ENCODE measurements around the gene ITGA4. TPM values are rescaled to one million over a fixed set of nuclear protein-coding genes. Genes with fewer than 3 reads are reported as not detected.

ITGA4 gene
- total RNA-seq, 1 donor from 2014 or later: 9.5 TPM

DNA sequence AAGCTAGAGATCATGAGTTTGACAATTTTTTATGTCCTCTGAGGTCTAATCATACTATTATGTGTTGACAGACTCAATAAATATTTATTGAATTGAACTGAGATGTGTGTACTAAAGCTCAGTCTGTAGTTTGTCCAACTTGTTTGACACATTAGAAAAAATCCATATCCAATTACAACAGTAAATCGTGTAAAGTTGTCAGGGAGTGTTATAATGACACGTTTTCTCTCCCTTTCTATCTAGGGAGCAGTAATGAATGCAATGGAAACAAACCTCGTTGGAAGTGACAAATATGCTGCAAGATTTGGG, 28.4 kb downstream of the ITGA4 start:
- TF ChIP-seq, protein P1, sequence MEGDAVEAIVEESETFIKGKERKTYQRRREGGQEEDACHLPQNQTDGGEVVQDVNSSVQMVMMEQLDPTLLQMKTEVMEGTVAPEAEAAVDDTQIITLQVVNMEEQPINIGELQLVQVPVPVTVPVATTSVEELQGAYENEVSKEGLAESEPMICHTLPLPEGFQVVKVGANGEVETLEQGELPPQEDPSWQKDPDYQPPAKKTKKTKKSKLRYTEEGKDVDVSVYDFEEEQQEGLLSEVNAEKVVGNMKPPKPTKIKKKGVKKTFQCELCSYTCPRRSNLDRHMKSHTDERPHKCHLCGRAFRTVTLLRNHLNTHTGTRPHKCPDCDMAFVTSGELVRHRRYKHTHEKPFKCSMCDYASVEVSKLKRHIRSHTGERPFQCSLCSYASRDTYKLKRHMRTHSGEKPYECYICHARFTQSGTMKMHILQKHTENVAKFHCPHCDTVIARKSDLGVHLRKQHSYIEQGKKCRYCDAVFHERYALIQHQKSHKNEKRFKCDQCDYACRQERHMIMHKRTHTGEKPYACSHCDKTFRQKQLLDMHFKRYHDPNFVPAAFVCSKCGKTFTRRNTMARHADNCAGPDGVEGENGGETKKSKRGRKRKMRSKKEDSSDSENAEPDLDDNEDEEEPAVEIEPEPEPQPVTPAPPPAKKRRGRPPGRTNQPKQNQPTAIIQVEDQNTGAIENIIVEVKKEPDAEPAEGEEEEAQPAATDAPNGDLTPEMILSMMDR (conservative IDR thresholded peaks at IDR 0.05): no peak
- H3K36me3 Mint-ChIP-seq: no peaks in the 10 kb centered on the region
- H3K4me3 Mint-ChIP-seq: no peak overlapping the region
- H3K27me3 Mint-ChIP-seq: peaks cover 6% of the 10 kb centered on the region
- no peaks in the 10 kb centered on the region for H3K9me3 Mint-ChIP-seq
- no peak overlapping the region for H3K27ac Mint-ChIP-seq
- DNase-seq (ENCODE audit: extremely low spot score, unreplicated experiment): no peak
- H3K4me1 Mint-ChIP-seq (ENCODE audit: unreplicated experiment): no peaks in the 10 kb centered on the region

DNA sequence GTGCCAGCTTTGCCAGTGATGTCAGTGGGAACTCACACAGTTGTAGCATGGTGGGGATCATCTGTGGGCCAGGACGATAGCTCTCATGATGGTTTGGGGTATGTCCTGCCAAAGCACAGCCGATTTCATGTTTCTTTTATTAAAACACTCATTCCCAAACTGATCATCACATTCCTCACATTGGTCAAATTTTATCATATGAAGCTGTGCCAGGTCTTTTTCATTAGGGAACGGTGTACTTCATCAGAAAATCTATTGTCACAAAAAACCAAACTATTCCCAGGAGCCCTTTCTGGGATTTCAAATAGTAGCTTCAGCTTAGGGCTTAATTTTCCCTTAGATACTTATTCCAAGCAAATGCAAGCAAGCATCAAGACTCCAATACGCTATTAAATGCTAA, 42.0 kb downstream of the ITGA4 start:
- H3K4me3 Mint-ChIP-seq: no peak overlapping the region
- no peaks in the 10 kb centered on the region for H3K4me1 Mint-ChIP-seq (ENCODE audit: unreplicated experiment)
- peaks cover 2% of the 10 kb centered on the region for H3K27me3 Mint-ChIP-seq
- TF ChIP-seq, protein P1 (conservative IDR thresholded peaks at IDR 0.05): no peak
- no peak for DNase-seq (ENCODE audit: extremely low spot score, unreplicated experiment)
- H3K27ac Mint-ChIP-seq: no peak overlapping the region
- H3K9me3 Mint-ChIP-seq: no peaks in the 10 kb centered on the region
- peaks cover 4% of the 10 kb centered on the region for H3K36me3 Mint-ChIP-seq

DNA sequence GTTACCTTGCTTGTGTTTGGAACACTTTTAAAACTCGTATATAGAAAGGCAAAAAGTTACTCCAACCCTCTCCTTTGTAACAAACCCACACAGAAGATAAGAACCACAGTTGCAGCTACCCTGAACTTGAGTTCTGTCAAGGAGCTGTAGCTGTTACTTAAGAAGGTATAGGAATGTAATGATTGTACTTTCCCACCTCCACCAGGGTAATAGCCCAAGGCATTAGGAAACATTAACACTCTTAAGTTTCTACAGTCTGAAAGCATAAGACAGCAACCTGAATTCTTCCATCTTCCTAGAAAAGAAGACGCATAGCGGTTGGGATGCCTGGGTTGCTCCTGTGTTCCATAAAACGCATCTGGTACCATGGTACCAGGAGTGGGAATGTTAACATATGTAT, 43.0 kb downstream of the ITGA4 start:
- H3K4me1 Mint-ChIP-seq (ENCODE audit: unreplicated experiment): no peaks in the 10 kb centered on the region

DNA sequence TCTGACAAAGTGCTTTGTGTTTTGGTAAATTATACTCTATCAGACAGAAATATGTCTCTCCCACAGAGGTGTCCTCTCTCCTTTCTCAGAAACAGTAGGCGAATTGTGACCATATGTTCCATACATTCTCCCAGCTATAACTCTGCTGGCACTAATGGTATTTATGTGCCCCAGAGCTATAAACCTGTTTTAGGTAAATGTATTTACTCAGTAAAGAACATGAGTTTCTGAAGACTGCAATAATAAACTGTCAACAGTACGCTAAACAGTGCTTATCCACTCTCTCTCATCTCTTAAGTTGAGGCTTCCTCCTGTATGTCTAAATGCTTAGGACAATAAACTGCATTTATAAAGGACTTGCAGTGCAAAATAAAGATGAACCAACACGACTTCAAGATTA, 58.5 kb downstream of the ITGA4 start:
- no peak overlapping the region for H3K27ac Mint-ChIP-seq
- TF ChIP-seq, protein P1 (conservative IDR thresholded peaks at IDR 0.05): no peak
- no peaks in the 10 kb centered on the region for H3K9me3 Mint-ChIP-seq
- H3K27me3 Mint-ChIP-seq: peaks cover 4% of the 10 kb centered on the region
- no peaks in the 10 kb centered on the region for H3K4me1 Mint-ChIP-seq (ENCODE audit: unreplicated experiment)
- H3K4me3 Mint-ChIP-seq: no peak overlapping the region
- no peak for DNase-seq (ENCODE audit: extremely low spot score, unreplicated experiment)
- H3K36me3 Mint-ChIP-seq: peaks cover 4% of the 10 kb centered on the region

More for the DNA sequence above, 43.0 kb downstream of the ITGA4 start:
- H3K4me3 Mint-ChIP-seq: no peak overlapping the region
- H3K36me3 Mint-ChIP-seq: peaks cover 4% of the 10 kb centered on the region
- DNase-seq (ENCODE audit: extremely low spot score, unreplicated experiment): no peak
- H3K9me3 Mint-ChIP-seq: no peaks in the 10 kb centered on the region
- H3K27me3 Mint-ChIP-seq: peaks cover 2% of the 10 kb centered on the region
- no peak overlapping the region for H3K27ac Mint-ChIP-seq
- TF ChIP-seq, protein P1 (conservative IDR thresholded peaks at IDR 0.05): no peak

DNA sequence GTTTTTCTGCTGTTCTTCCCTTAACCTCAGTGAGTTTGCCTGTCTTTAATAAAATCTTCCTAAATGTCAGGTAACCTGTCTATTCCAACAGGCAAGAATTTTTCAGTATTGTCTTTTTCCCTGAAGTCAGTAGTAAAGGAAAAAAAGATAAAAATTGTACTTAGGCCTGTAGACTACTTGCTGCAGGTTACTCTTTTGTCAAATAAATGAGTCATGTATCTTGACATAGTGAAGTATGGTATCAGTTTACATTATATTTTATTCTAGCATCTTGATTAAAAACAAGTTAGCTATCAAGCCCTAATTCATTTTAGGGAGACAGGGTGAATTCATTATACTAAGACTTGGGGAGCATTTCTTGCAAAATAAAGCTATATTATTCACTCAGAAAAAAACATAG, 59.8 kb downstream of the ITGA4 start:
- no peak for DNase-seq (ENCODE audit: extremely low spot score, unreplicated experiment)
- Mint-ChIP-seq H3K36me3 (peaks cover 3% of the 10 kb centered on the region), H3K4me1 (ENCODE audit: unreplicated experiment) (no peaks in the 10 kb centered on the region), H3K9me3 (no peaks in the 10 kb centered on the region), H3K4me3 (no peak overlapping the region), H3K27me3 (peaks cover 3% of the 10 kb centered on the region), H3K27ac (no peak overlapping the region)
- TF ChIP-seq, protein P1 (conservative IDR thresholded peaks at IDR 0.05): no peak

DNA sequence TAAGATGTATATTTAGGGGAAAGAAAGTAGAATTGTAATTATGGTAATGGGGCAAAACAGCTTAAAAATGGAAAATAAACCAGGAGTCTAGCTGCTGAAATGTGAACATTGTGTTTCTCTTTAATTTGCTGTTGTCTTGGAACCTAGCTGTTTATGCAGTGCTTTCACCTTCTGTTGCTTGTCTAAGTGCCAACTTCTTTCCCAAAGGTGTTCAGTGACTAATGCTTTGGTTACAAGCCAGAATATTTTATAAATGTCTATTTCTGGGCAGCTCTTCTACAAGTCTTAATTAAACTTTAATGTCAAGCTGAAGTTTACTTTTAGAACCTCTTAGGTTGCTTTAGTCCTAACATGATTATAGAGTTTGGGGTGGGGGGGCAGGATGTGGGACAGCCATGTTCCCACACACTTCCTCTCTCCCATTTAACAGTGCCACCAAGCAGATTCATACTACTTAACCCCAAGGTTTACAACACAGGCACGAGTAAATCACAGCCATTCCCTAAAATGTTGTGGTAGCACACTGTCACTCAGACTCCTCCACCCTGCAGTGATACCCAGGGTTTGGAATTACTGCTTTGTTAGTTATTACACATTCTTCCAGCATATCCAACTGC, 60.6 kb downstream of the ITGA4 start:
- H3K4me3 Mint-ChIP-seq: no peak overlapping the region
- no peaks in the 10 kb centered on the region for H3K27me3 Mint-ChIP-seq
- H3K9me3 Mint-ChIP-seq: no peaks in the 10 kb centered on the region
- TF ChIP-seq, protein P1 (conservative IDR thresholded peaks at IDR 0.05): no peak
- no peaks in the 10 kb centered on the region for H3K4me1 Mint-ChIP-seq (ENCODE audit: unreplicated experiment)
- H3K36me3 Mint-ChIP-seq: no peaks in the 10 kb centered on the region
- no peak for DNase-seq (ENCODE audit: extremely low spot score, unreplicated experiment)
- no peak overlapping the region for H3K27ac Mint-ChIP-seq
